Measurements from ENCODE around the gene HEPN1.

- TF ChIP-seq, protein P1, sequence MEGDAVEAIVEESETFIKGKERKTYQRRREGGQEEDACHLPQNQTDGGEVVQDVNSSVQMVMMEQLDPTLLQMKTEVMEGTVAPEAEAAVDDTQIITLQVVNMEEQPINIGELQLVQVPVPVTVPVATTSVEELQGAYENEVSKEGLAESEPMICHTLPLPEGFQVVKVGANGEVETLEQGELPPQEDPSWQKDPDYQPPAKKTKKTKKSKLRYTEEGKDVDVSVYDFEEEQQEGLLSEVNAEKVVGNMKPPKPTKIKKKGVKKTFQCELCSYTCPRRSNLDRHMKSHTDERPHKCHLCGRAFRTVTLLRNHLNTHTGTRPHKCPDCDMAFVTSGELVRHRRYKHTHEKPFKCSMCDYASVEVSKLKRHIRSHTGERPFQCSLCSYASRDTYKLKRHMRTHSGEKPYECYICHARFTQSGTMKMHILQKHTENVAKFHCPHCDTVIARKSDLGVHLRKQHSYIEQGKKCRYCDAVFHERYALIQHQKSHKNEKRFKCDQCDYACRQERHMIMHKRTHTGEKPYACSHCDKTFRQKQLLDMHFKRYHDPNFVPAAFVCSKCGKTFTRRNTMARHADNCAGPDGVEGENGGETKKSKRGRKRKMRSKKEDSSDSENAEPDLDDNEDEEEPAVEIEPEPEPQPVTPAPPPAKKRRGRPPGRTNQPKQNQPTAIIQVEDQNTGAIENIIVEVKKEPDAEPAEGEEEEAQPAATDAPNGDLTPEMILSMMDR (conservative IDR thresholded peaks at IDR 0.05): no peak
- no peak for TF ChIP-seq ZFX (IDR thresholded peaks at IDR 0.05)
Observed at GRCh38 chr11:124930799-124931198, 11.7 kb downstream of the HEPN1 start.
